H1 (cell line): ENCODE data around the gene ZBTB7A. TPM values are rescaled to one million over a fixed set of nuclear protein-coding genes. Genes with fewer than 3 reads are reported as not detected.

Experiments
- CTCF ChIA-PET: fragments of 300-600 bp; sonication (Branson Sonifier 250); formaldehyde crosslinking; loops from one replicate; lab custom pipeline; 2021; ENCODE audit not compliant: partially characterized antibody; lab: Charles Lee
- POLR2A ChIA-PET: fragments of 300-600 bp; sonication (Branson Sonifier 250); formaldehyde crosslinking; loops from one replicate; lab custom pipeline; 2021; ENCODE audit warnings: inconsistent platforms; ENCODE audit not compliant: partially characterized antibody; lab: Charles Lee
- DNase-seq, 2 experiments: peaks; one replicate each; pipeline versions ENCODE4 v3.0.0 to v3.0.0-alpha.2; 2010 to 2022; ENCODE audit warnings: low spot score in 2 of 2, low read depth in 1 of 2, mixed read lengths in 1 of 2
- FAIRE-seq: peaks from 2 replicates; lab custom pipeline; 2011; peaks lifted over from hg19 to GRCh38; lab: Jason Lieb, UNC
- H2AFZ ChIP-seq: 2 replicates; pipeline ENCODE4 v1.8.1; 2012; ENCODE audit warnings: low read length, inconsistent platforms
- H2AK5ac ChIP-seq: 2 replicates; pipeline ENCODE4 v1.6.1; 2013; ENCODE audit warnings: low read depth, low read length
- H2BK120ac ChIP-seq: replicated peaks from 2 replicates; pipeline ENCODE3; 2013; ENCODE audit warnings: low read depth, low read length, inconsistent platforms
- H2BK12ac ChIP-seq: 2 replicates; pipeline ENCODE4 v1.6.1; 2013; ENCODE audit warnings: low read depth, low read length
- H2BK15ac ChIP-seq: 2 replicates; pipeline ENCODE4 v1.6.1; 2013; ENCODE audit warnings: low read length
- H2BK20ac ChIP-seq: 2 replicates; pipeline ENCODE4 v1.6.1; 2013; ENCODE audit warnings: low read length
- H2BK5ac ChIP-seq: 2 replicates; pipeline ENCODE4 v1.6.1; 2013; ENCODE audit warnings: low read depth, low read length
- H3K14ac ChIP-seq: 2 replicates; pipeline ENCODE4 v1.6.1; 2013; ENCODE audit warnings: inconsistent platforms; ENCODE audit not compliant: insufficient read length
- H3K18ac ChIP-seq: 2 replicates; pipeline ENCODE4 v1.6.1; 2013; ENCODE audit warnings: low read length; ENCODE audit errors: extremely low read depth
- H3K23ac ChIP-seq: 2 replicates; pipeline ENCODE4 v1.6.1; 2013; ENCODE audit warnings: inconsistent platforms; ENCODE audit not compliant: insufficient read length
- H3K23me2 ChIP-seq: 2 replicates; pipeline ENCODE4 v1.6.1; 2013; ENCODE audit warnings: low read depth, low read length
- H3K27ac ChIP-seq: 2 replicates; pipeline ENCODE4 v1.6.1; 2011; ENCODE audit warnings: low read depth, low read length, inconsistent platforms
- H3K27me3 ChIP-seq, 4 experiments: replicated peaks in 1 of 4; 1 replicate in 1 of 4; 2 replicates in 3 of 4; pipeline versions ENCODE4 v1.6.1 to v1.8.1; 2011 to 2013; ENCODE audit warnings: low read length in 3 of 4, mild to moderate bottlenecking in 3 of 4, inconsistent platforms in 2 of 4, mixed read lengths in 2 of 4, moderate library complexity in 1 of 4; ENCODE audit not compliant: control insufficient read depth in 3 of 4, insufficient read depth in 3 of 4; ENCODE audit errors: extremely low read depth in 1 of 4
- H3K36me3 ChIP-seq, 4 experiments: 2 replicates each; pipeline versions ENCODE4 v1.6.1 to v1.8.1; 2011 to 2013; ENCODE audit warnings: mild to moderate bottlenecking in 4 of 4, low read length in 3 of 4, moderate library complexity in 2 of 4, control low read depth in 1 of 4, inconsistent platforms in 1 of 4; ENCODE audit not compliant: insufficient read depth in 4 of 4, control insufficient read depth in 2 of 4
- H3K4ac ChIP-seq: replicated peaks from 2 replicates; pipeline ENCODE3; 2013; ENCODE audit warnings: low read length, low read depth, mixed read lengths, inconsistent platforms; ENCODE audit not compliant: insufficient read length
- H3K4me1 ChIP-seq, 4 experiments: replicated peaks in 1 of 4; 1 replicate in 1 of 4; 2 replicates in 3 of 4; pipeline versions ENCODE4 v1.6.1 to v1.8.1; 2011 to 2013; ENCODE audit warnings: low read length in 3 of 4, inconsistent platforms in 2 of 4, mixed read lengths in 1 of 4; ENCODE audit not compliant: insufficient read depth in 4 of 4, control insufficient read depth in 3 of 4
- H3K4me2 ChIP-seq, 2 experiments: 2 replicates each; pipeline versions ENCODE4 v1.6.1 to v1.8.1; 2011 to 2013; ENCODE audit warnings: low read depth in 2 of 2, low read length in 2 of 2, control low read depth in 1 of 2, inconsistent platforms in 1 of 2, mild to moderate bottlenecking in 1 of 2; ENCODE audit not compliant: insufficient read depth in 1 of 2
- H3K4me3 ChIP-seq, 4 experiments: fragments of 200-600, 300-600 bp in 1 of 4; sonication (generic), shearing (Covaris generic), sonication (Bioruptor Twin) in 1 of 4; 2 replicates each; pipeline versions ENCODE4 v1.5.1 to v1.8.1; 2011 to 2016; ENCODE audit warnings: low read length in 4 of 4, low read depth in 3 of 4, control low read depth in 2 of 4, inconsistent platforms in 2 of 4, mild to moderate bottlenecking in 2 of 4, mixed read lengths in 1 of 4, moderate library complexity in 1 of 4; ENCODE audit not compliant: insufficient read depth in 2 of 4; ENCODE audit errors: extremely low read depth in 1 of 4
- H3K56ac ChIP-seq: replicated peaks from 2 replicates; pipeline ENCODE3; 2013; ENCODE audit warnings: low read depth, mild to moderate bottlenecking, mixed read lengths, low read length, inconsistent platforms; ENCODE audit not compliant: insufficient read length
- H3K79me1 ChIP-seq: 2 replicates; pipeline ENCODE4 v1.6.1; 2013; ENCODE audit warnings: low read depth, low read length, control low read depth
- H3K79me2 ChIP-seq, 2 experiments: 2 replicates each; pipeline versions ENCODE4 v1.6.1 to v1.8.1; 2012 to 2013; ENCODE audit warnings: low read length in 2 of 2, mild to moderate bottlenecking in 2 of 2, inconsistent platforms in 1 of 2; ENCODE audit not compliant: insufficient read depth in 2 of 2, control insufficient read depth in 1 of 2
- H3K9ac ChIP-seq, 4 experiments: replicated peaks in 1 of 4; 1 replicate in 1 of 4; 2 replicates in 3 of 4; pipeline versions ENCODE4 v1.6.1 to v1.8.1; 2011 to 2013; ENCODE audit warnings: low read depth in 3 of 4, low read length in 3 of 4, control low read depth in 2 of 4, mild to moderate bottlenecking in 2 of 4, moderate library complexity in 2 of 4, inconsistent platforms in 1 of 4; ENCODE audit errors: extremely low read depth in 1 of 4
- H3K9me3 ChIP-seq, 2 experiments: 2 replicates each; pipeline versions ENCODE4 v1.6.1 to v1.8.1; 2012 to 2013; ENCODE audit warnings: mild to moderate bottlenecking in 2 of 2, moderate library complexity in 2 of 2, control low read depth in 1 of 2, inconsistent platforms in 1 of 2, low read depth in 1 of 2, low read length in 1 of 2, mixed read lengths in 1 of 2; ENCODE audit not compliant: insufficient read depth in 2 of 2
- H4K20me1 ChIP-seq, 2 experiments: replicated peaks in 1 of 2; 2 replicates each; pipeline versions ENCODE3 to v1.8.1; 2011 to 2013; ENCODE audit warnings: inconsistent platforms in 2 of 2, low read length in 2 of 2, mild to moderate bottlenecking in 1 of 2; ENCODE audit not compliant: insufficient read depth in 2 of 2, control insufficient read depth in 1 of 2
- H4K5ac ChIP-seq: 2 replicates; pipeline ENCODE4 v1.6.1; 2013; ENCODE audit warnings: low read length, low read depth, mixed read lengths, inconsistent platforms; ENCODE audit not compliant: insufficient read length
- H4K8ac ChIP-seq: 2 replicates; pipeline ENCODE4 v1.8.0; 2013; ENCODE audit warnings: mild to moderate bottlenecking, moderate library complexity, low read length, inconsistent platforms; ENCODE audit not compliant: insufficient read depth; ENCODE audit errors: extremely low read depth
- H4K91ac ChIP-seq: replicated peaks from 2 replicates; pipeline ENCODE3; 2013; ENCODE audit warnings: low read length, mixed read lengths, inconsistent platforms; ENCODE audit not compliant: insufficient read length
- ASH2L ChIP-seq: fragments of 200-600, 300-600 bp; sonication (generic); IDR thresholded peaks from one replicate; pipeline ENCODE4 v1.7.1; 2017; ENCODE audit warnings: low read length
- CBX5 ChIP-seq: fragments of 300-800, 300-1000 bp; sonication (generic); IDR thresholded peaks from 2 replicates; pipeline ENCODE4 v1.7.1; 2016; ENCODE audit warnings: antibody characterized with exemption, low read length, low read depth
- HDAC6 ChIP-seq: IDR thresholded peaks from one replicate; pipeline ENCODE4 v1.7.1; 2012; ENCODE audit warnings: low read depth, mild to moderate bottlenecking, inconsistent platforms, low read length, moderate library complexity
- POLR2A ChIP-seq, 2 experiments: IDR thresholded peaks; 1 replicate in 1 of 2; 2 replicates in 1 of 2; pipeline ENCODE4 v1.6.1; 2011; ENCODE audit warnings: low read depth in 2 of 2, low read length in 2 of 2, mild to moderate bottlenecking in 2 of 2; ENCODE audit errors: control extremely low read depth in 1 of 2
- POU5F1 ChIP-seq: IDR thresholded peaks from 2 replicates; pipeline ENCODE4 v1.6.1; 2011; ENCODE audit warnings: low read depth, mild to moderate bottlenecking, low read length, moderate library complexity
- RXRA ChIP-seq: IDR thresholded peaks from 2 replicates; pipeline ENCODE4 v1.6.1; 2011; ENCODE audit warnings: low read depth, mild to moderate bottlenecking, low read length, moderate library complexity; ENCODE audit not compliant: insufficient read depth
- SAP30 ChIP-seq: fragments of 300-600 bp; sonication (generic); IDR thresholded peaks from 2 replicates; pipeline ENCODE4 v1.7.1; 2012; ENCODE audit warnings: low read length, moderate library complexity, mild to moderate bottlenecking, inconsistent platforms; ENCODE audit not compliant: insufficient read depth, insufficient replicate concordance
- SIRT6 ChIP-seq: IDR thresholded peaks from one replicate; pipeline ENCODE4 v1.7.1; 2012; ENCODE audit warnings: low read length, inconsistent platforms
- SUZ12 ChIP-seq: fragments of 200-600 bp; sonication (generic); IDR thresholded peaks from 2 replicates; pipeline ENCODE4 v1.6.1; 2012; ENCODE audit warnings: mild to moderate bottlenecking, inconsistent platforms, low read length, moderate library complexity, mixed read lengths
- TBP ChIP-seq: IDR thresholded peaks from 2 replicates; pipeline ENCODE4 v1.6.1; 2011; ENCODE audit warnings: low read depth, low read length, improper control_type of control experiment
- TEAD4 ChIP-seq: IDR thresholded peaks from 2 replicates; pipeline ENCODE4 v1.6.1; 2012; ENCODE audit warnings: low read depth, low read length, inconsistent platforms, mixed read lengths
- YY1 ChIP-seq: IDR thresholded peaks from 2 replicates; pipeline ENCODE4 v1.6.1; 2011; ENCODE audit warnings: low read depth, mild to moderate bottlenecking, low read length
- WGBS, 2 experiments: shearing (Covaris generic) in 1 of 2; methylation state at CpG; one replicate each; pipeline versions ENCODE4 v1.1.6 to v1.1.7; 2013 to 2015; ENCODE audit warnings: low lambda C conversion rate in 2 of 2, mixed read lengths in 2 of 2, inconsistent platforms in 1 of 2, low coverage in 1 of 2, missing lambda C conversion rate in 1 of 2; ENCODE audit not compliant: insufficient replicate concordance in 2 of 2, insufficient coverage in 1 of 2, insufficient read length in 1 of 2; ENCODE audit errors: extremely low coverage in 1 of 2, missing lambda C conversion rate in 1 of 2; 5-methylcytosine and 5-hydroxymethylcytosine counted together
- polyA plus RNA-seq, 7 experiments: library from polyadenylated mRNA; depleted of rRNA in 3 of 7; stranded (reverse) in 5 of 7; unstranded in 2 of 7; fragments of >200 nt in 5 of 7; fragments of 200-250 nt in 2 of 7; gene quantifications; 1 replicate in 5 of 7; 2 replicates in 1 of 7; 4 replicates in 1 of 7; pipeline versions ENCODE4 v1.2.1 to v1.2.3, GENCODE V29; 2011 to 2013; ENCODE audit warnings: missing spikeins in 2 of 7, mixed read lengths in 2 of 7
- total RNA-seq: library from RNA; stranded (reverse); fragmentation: NEBNext Ultra II Directional; extraction: Animal tissue kit (Norgen Biotek cat#: 25700); gene quantifications from 2 replicates; pipeline ENCODE4 v1.2.1, GENCODE V29; 2021

ZBTB7A gene
- total and polyA plus RNA-seq, 2 of the 8 experiments (the other 6 are each of a cell fraction or from before 2014, with no cell fraction given): 5.6 to 17.8 TPM

DNA sequence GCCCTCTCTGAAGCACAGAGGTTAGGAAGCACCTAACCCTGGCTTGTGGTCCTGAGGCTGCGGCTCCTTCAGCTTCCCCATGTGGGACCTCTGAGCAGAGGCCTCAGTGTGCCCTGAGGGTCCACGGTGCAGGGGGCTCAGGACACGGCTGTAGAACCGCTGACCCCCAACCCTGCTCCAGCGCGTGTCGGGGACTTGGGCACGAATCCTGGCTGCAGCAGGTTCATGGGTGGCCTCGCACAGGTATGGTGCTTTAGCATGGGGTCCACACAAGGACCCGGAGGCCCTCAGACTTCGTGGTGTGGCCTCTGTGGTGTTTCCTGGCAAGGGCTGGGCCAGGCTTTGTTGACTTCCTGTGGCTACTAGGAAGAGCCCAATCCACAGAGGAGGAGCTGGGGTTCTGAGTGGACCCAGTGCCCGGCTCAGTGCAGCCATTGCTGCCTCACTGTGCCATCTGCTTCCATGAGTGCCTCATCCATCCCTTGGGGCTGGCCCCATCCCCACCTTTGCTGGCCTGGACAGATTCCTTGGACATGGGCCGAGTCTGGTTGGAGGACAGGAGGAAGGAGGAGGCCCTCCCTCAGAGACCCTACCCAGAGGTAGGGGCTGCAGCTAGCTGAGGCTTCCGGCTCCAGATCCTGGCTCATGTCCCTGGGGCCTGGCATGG is 24.5 kb downstream of the ZBTB7A start:
- Histone ChIP-seq H3K23ac (no peak overlapping the region), H2AK5ac (no peak overlapping the region), H3K14ac (no peak overlapping the region), H3K79me1 (peaks cover 7% of the 10 kb centered on the region), H3K4ac (no peak overlapping the region), H3K36me3 (peaks cover 0 to 6% (median 3%) of the 10 kb centered on the region in 4 experiments; a peak in 2 of 8 replicates), H3K27me3 (no peaks in the 10 kb centered on the region), H3K9ac (no peak overlapping the region), H2BK20ac (no peak overlapping the region), H3K18ac (no peak overlapping the region), H3K79me2 (no peaks in the 10 kb centered on the region), H3K4me2 (no peak overlapping the region), H2BK120ac (no peak overlapping the region), H2BK12ac (no peak overlapping the region), H4K20me1 (peaks cover 3 to 14% of the 10 kb centered on the region in 2 experiments), H4K8ac (no peak overlapping the region; the same call in 1 of the 2 replicates), H4K91ac (no peak overlapping the region), H2BK15ac (no peak overlapping the region), H2BK5ac (no peak overlapping the region), H3K4me3 (no peak overlapping the region), H3K9me3 (no peaks in the 10 kb centered on the region), H3K23me2 (no peaks in the 10 kb centered on the region), H3K56ac (no peak overlapping the region), H3K27ac (no peak overlapping the region), H3K4me1 (peaks cover 0 to 11% (median 2%) of the 10 kb centered on the region in 4 experiments; a peak in 6 of 7 replicates), H4K5ac (no peak overlapping the region), H2AFZ (no peak overlapping the region)
- TF ChIP-seq POLR2A (IDR thresholded peaks at IDR 0.05; ENCODE audit: control extremely low read depth in 1 of 2, low read depth in 2 of 2, low read length in 2 of 2) (no peak; a peak in 1 of 3 replicates), POU5F1 (no peak), TEAD4 (no peak), TBP (no peak), CBX5 (no peak), ASH2L (no peak), HDAC6 (no peak), SIRT6 (no peak), SUZ12 (no peak), YY1 (no peak), SAP30 (no peak), RXRA (no peak)
- DNase-seq (no peak), FAIRE-seq (no peak)
- WGBS, 2 experiments: 95% methylated on average over 14 of the region's 14 CpGs; no CpG with 5 or more reads in 1 of the 2 experiments
- CTCF ChIA-PET: interaction anchor here (0.6 to 1.0 kb wide), 5 partner anchors 10 to 55 kb away, joined by 3 to 5 read pairs (median 3); no protein-coding TSS in a partner anchor
- POLR2A ChIA-PET: interaction anchor here (0.7 to 3.9 kb wide), 11 partner anchors 10 to 73 kb away, joined by 3 to 19 read pairs (median 4); no protein-coding TSS in a partner anchor
